AG10803 (cell line): ENCODE measurements around the gene CPT1A.

Experiments used
- DNase-seq: peaks from one replicate; pipeline ENCODE4 v3.0.0; 2010; ENCODE audit warnings: low read depth
- H3K4me3 ChIP-seq: 2 replicates; pipeline ENCODE4 v1.5.1; 2011; ENCODE audit warnings: mild to moderate bottlenecking, low read length, control low read depth
- CTCF ChIP-seq: conservative IDR thresholded peaks from 2 replicates; pipeline ENCODE4 v1.5.1; 2011; ENCODE audit warnings: mild to moderate bottlenecking, low read length, control low read depth, inconsistent platforms

The CPT1A gene

GRCh38 chr11:68776442-68777235 lies 65.1 kb downstream of the CPT1A start:
- no peak overlapping the region for H3K4me3 ChIP-seq
- TF ChIP-seq CTCF = no peak
- DNase-seq = no peak

GRCh38 chr11:68775951-68776388 lies 65.7 kb downstream of the CPT1A start:
- no peak overlapping the region for H3K4me3 ChIP-seq
- DNase-seq = no peak
- TF ChIP-seq CTCF = no peak

- TF ChIP-seq CTCF = no peak
- no peak overlapping the region for H3K4me3 ChIP-seq
- no peak for DNase-seq
Measured at GRCh38 chr11:68774194-68774585, 67.5 kb downstream of the CPT1A start.

- TF ChIP-seq CTCF = no peak
- no peak for DNase-seq
Measured at GRCh38 chr11:68773521-68774193, 68.1 kb downstream of the CPT1A start.

GRCh38 chr11:68772936-68773335 lies 68.8 kb downstream of the CPT1A start:
- H3K4me3 ChIP-seq = no peak overlapping the region
- no peak for DNase-seq
- no peak for TF ChIP-seq CTCF

More at GRCh38 chr11:68773521-68774193, 68.1 kb downstream of the CPT1A start:
- H3K4me3 ChIP-seq = no peak overlapping the region

- no peak for TF ChIP-seq CTCF
- no peak overlapping the region for H3K4me3 ChIP-seq
- DNase-seq = no peak
Measured at GRCh38 chr11:68770781-68771180, 70.9 kb downstream of the CPT1A start.

GRCh38 chr11:68767672-68768071 lies 74.0 kb downstream of the CPT1A start:
- no peak for TF ChIP-seq CTCF
- no peak overlapping the region for H3K4me3 ChIP-seq
- no peak for DNase-seq
